ENCODE results near the gene HEMGN.
"Not testable (repeated sequence)": the region's sequence is repeated elsewhere in the genome, so short reads cannot be mapped to it uniquely, and the experiment has no call there.

Gene HEMGN

GRCh38 chr9:97978371-97979130 lies 40.6 kb upstream of the HEMGN start:
- no peaks in the 10 kb centered on the region for H3K9me3 ChIP-seq (ENCODE audit: control insufficient read depth, insufficient read depth, low read length)
- H3K4me1 ChIP-seq (ENCODE audit: insufficient read depth, low read length): peaks cover 4% of the 10 kb centered on the region; the same call in 1 of the 2 replicates
- no peaks in the 10 kb centered on the region for H3K36me3 ChIP-seq (ENCODE audit: insufficient read depth, low read length)
- no peak overlapping the region for H3K9ac ChIP-seq (ENCODE audit: low read depth, low read length)

GRCh38 chr9:97976633-97977032 lies 38.7 kb upstream of the HEMGN start:
- H3K9ac ChIP-seq (ENCODE audit: low read depth, low read length); H3K4me1 ChIP-seq (ENCODE audit: insufficient read depth, low read length); H3K36me3 ChIP-seq (ENCODE audit: insufficient read depth, low read length); H3K9me3 ChIP-seq (ENCODE audit: control insufficient read depth, insufficient read depth, low read length): not testable (repeated sequence)

- Histone ChIP-seq H3K4me1 (ENCODE audit: insufficient read depth, low read length) (no peaks in the 10 kb centered on the region), H3K36me3 (ENCODE audit: insufficient read depth, low read length) (no peaks in the 10 kb centered on the region), H3K9ac (ENCODE audit: low read depth, low read length) (no peak overlapping the region), H3K9me3 (ENCODE audit: control insufficient read depth, insufficient read depth, low read length) (no peaks in the 10 kb centered on the region)
These were observed 37.4 kb upstream of the HEMGN start for GRCh38 chr9:97975376-97975775.

GRCh38 chr9:97972753-97973152 lies 34.8 kb upstream of the HEMGN start:
- no peak overlapping the region for H3K9ac ChIP-seq (ENCODE audit: low read depth, low read length)
- no peaks in the 10 kb centered on the region for H3K9me3 ChIP-seq (ENCODE audit: control insufficient read depth, insufficient read depth, low read length)
- H3K4me1 ChIP-seq (ENCODE audit: insufficient read depth, low read length): no peaks in the 10 kb centered on the region
- H3K36me3 ChIP-seq (ENCODE audit: insufficient read depth, low read length): no peaks in the 10 kb centered on the region

- H3K36me3 ChIP-seq (ENCODE audit: insufficient read depth, low read length): no peaks in the 10 kb centered on the region
- H3K9me3 ChIP-seq (ENCODE audit: control insufficient read depth, insufficient read depth, low read length): no peaks in the 10 kb centered on the region
- no peaks in the 10 kb centered on the region for H3K4me1 ChIP-seq (ENCODE audit: insufficient read depth, low read length)
- H3K9ac ChIP-seq (ENCODE audit: low read depth, low read length): no peak overlapping the region
These were observed 32.2 kb upstream of the HEMGN start for GRCh38 chr9:97970165-97970564.

- no peaks in the 10 kb centered on the region for H3K36me3 ChIP-seq (ENCODE audit: insufficient read depth, low read length)
- H3K9me3 ChIP-seq (ENCODE audit: control insufficient read depth, insufficient read depth, low read length): no peaks in the 10 kb centered on the region
- H3K4me1 ChIP-seq (ENCODE audit: insufficient read depth, low read length): no peaks in the 10 kb centered on the region
- no peak overlapping the region for H3K9ac ChIP-seq (ENCODE audit: low read depth, low read length)
These were observed 31.0 kb upstream of the HEMGN start for GRCh38 chr9:97969014-97969413.

GRCh38 chr9:97966493-97966892 lies 28.5 kb upstream of the HEMGN start:
- no peaks in the 10 kb centered on the region for H3K4me1 ChIP-seq (ENCODE audit: insufficient read depth, low read length)
- no peaks in the 10 kb centered on the region for H3K9me3 ChIP-seq (ENCODE audit: control insufficient read depth, insufficient read depth, low read length)

GRCh38 chr9:97964901-97965300 lies 26.9 kb upstream of the HEMGN start:
- Histone ChIP-seq H3K36me3 (ENCODE audit: insufficient read depth, low read length) (no peaks in the 10 kb centered on the region), H3K9ac (ENCODE audit: low read depth, low read length) (no peak overlapping the region), H3K9me3 (ENCODE audit: control insufficient read depth, insufficient read depth, low read length) (no peaks in the 10 kb centered on the region), H3K4me1 (ENCODE audit: insufficient read depth, low read length) (no peaks in the 10 kb centered on the region)

More at GRCh38 chr9:97966493-97966892, 28.5 kb upstream of the HEMGN start:
- Histone ChIP-seq H3K9ac (ENCODE audit: low read depth, low read length) (no peak overlapping the region), H3K36me3 (ENCODE audit: insufficient read depth, low read length) (no peaks in the 10 kb centered on the region)

GRCh38 chr9:97963232-97963631 lies 25.3 kb upstream of the HEMGN start:
- H3K36me3 ChIP-seq (ENCODE audit: insufficient read depth, low read length): no peaks in the 10 kb centered on the region
- no peaks in the 10 kb centered on the region for H3K9me3 ChIP-seq (ENCODE audit: control insufficient read depth, insufficient read depth, low read length)
- H3K4me1 ChIP-seq (ENCODE audit: insufficient read depth, low read length): no peaks in the 10 kb centered on the region
- no peak overlapping the region for H3K9ac ChIP-seq (ENCODE audit: low read depth, low read length)

- Histone ChIP-seq H3K36me3 (ENCODE audit: insufficient read depth, low read length) (no peaks in the 10 kb centered on the region), H3K9me3 (ENCODE audit: control insufficient read depth, insufficient read depth, low read length) (no peaks in the 10 kb centered on the region), H3K9ac (ENCODE audit: low read depth, low read length) (no peak overlapping the region), H3K4me1 (ENCODE audit: insufficient read depth, low read length) (no peaks in the 10 kb centered on the region)
These were observed 24.6 kb upstream of the HEMGN start for GRCh38 chr9:97962575-97962974.

- no peak overlapping the region for H3K9ac ChIP-seq (ENCODE audit: low read depth, low read length)
- H3K9me3 ChIP-seq (ENCODE audit: control insufficient read depth, insufficient read depth, low read length): no peaks in the 10 kb centered on the region
- H3K4me1 ChIP-seq (ENCODE audit: insufficient read depth, low read length): no peaks in the 10 kb centered on the region
- H3K36me3 ChIP-seq (ENCODE audit: insufficient read depth, low read length): no peaks in the 10 kb centered on the region
These were observed 24.2 kb upstream of the HEMGN start for GRCh38 chr9:97962136-97962535.

- Histone ChIP-seq H3K9ac (ENCODE audit: low read depth, low read length) (no peak overlapping the region), H3K9me3 (ENCODE audit: control insufficient read depth, insufficient read depth, low read length) (no peaks in the 10 kb centered on the region), H3K36me3 (ENCODE audit: insufficient read depth, low read length) (no peaks in the 10 kb centered on the region)
These were observed 23.4 kb upstream of the HEMGN start for GRCh38 chr9:97961361-97961760.

GRCh38 chr9:97960678-97961328 lies 22.8 kb upstream of the HEMGN start:
- H3K9ac ChIP-seq (ENCODE audit: low read depth, low read length); H3K9me3 ChIP-seq (ENCODE audit: control insufficient read depth, insufficient read depth, low read length); H3K36me3 ChIP-seq (ENCODE audit: insufficient read depth, low read length); H3K4me1 ChIP-seq (ENCODE audit: insufficient read depth, low read length): not testable (repeated sequence)

More at GRCh38 chr9:97961361-97961760, 23.4 kb upstream of the HEMGN start:
- no peaks in the 10 kb centered on the region for H3K4me1 ChIP-seq (ENCODE audit: insufficient read depth, low read length)

- H3K9ac ChIP-seq (ENCODE audit: low read depth, low read length): no peak overlapping the region
- H3K36me3 ChIP-seq (ENCODE audit: insufficient read depth, low read length): no peaks in the 10 kb centered on the region
- no peaks in the 10 kb centered on the region for H3K9me3 ChIP-seq (ENCODE audit: control insufficient read depth, insufficient read depth, low read length)
- no peaks in the 10 kb centered on the region for H3K4me1 ChIP-seq (ENCODE audit: insufficient read depth, low read length)
These were observed 21.6 kb upstream of the HEMGN start for GRCh38 chr9:97959585-97959984.

GRCh38 chr9:97958812-97959511 lies 21.0 kb upstream of the HEMGN start:
- H3K36me3 ChIP-seq (ENCODE audit: insufficient read depth, low read length): no peaks in the 10 kb centered on the region
- no peaks in the 10 kb centered on the region for H3K9me3 ChIP-seq (ENCODE audit: control insufficient read depth, insufficient read depth, low read length)
- H3K4me1 ChIP-seq (ENCODE audit: insufficient read depth, low read length): no peaks in the 10 kb centered on the region
- no peak overlapping the region for H3K9ac ChIP-seq (ENCODE audit: low read depth, low read length)
